A549 (cell line): ENCODE results near the gene PSMD13.

Experiments
- BCL3 ChIP-seq: fragments of >200 bp; sonication (Bioruptor Twin); formaldehyde crosslinking; IDR thresholded peaks from 3 replicates; pipeline ENCODE4 v1.6.1; 2016
- CEBPB ChIP-seq, 2 experiments: fragments of >200 bp in 1 of 2; sonication (Bioruptor Twin) in 1 of 2; formaldehyde crosslinking in 1 of 2; IDR thresholded peaks; 2 replicates each; pipeline ENCODE4 v1.6.1; 2012 to 2016
- CHD4 ChIP-seq: fragments of 200-600 bp; sonication (generic); IDR thresholded peaks from 2 replicates; pipeline ENCODE4 v1.6.1; 2016; ENCODE audit warnings: antibody characterized with exemption, mild to moderate bottlenecking, borderline replicate concordance
- CTCF ChIP-seq: fragments of >200 bp; sonication (Bioruptor Twin); formaldehyde crosslinking; IDR thresholded peaks from 3 replicates; pipeline ENCODE4 v1.5.1; 2016
- EP300 ChIP-seq, 2 experiments: fragments of >200 bp; sonication (Bioruptor Twin); formaldehyde crosslinking; IDR thresholded peaks; 2 replicates in 1 of 2; 3 replicates in 1 of 2; pipeline ENCODE4 v1.6.1; 2016 to 2017
- GATA3 ChIP-seq: IDR thresholded peaks from 2 replicates; pipeline ENCODE4 v1.6.1; 2012; ENCODE audit warnings: borderline replicate concordance
- HOXB13 ChIP-seq: fragments of 250-450 bp; sonication (Bioruptor Pico); IDR thresholded peaks from 2 replicates; pipeline ENCODE4 v1.5.0; 2020; ENCODE audit warnings: low read depth, mild to moderate bottlenecking, moderate library complexity
- JUNB ChIP-seq: fragments of >200 bp; sonication (Bioruptor Twin); formaldehyde crosslinking; IDR thresholded peaks from 2 replicates; pipeline ENCODE4 v1.6.1; 2016
- MAX ChIP-seq: IDR thresholded peaks from 2 replicates; pipeline ENCODE4 v1.6.1; 2012
- MAZ ChIP-seq: fragments of 150-350 bp; IDR thresholded peaks from 2 replicates; pipeline ENCODE4 v1.6.1; 2014; ENCODE audit warnings: antibody characterized with exemption, low read depth, low read length, borderline replicate concordance
- POLR2A ChIP-seq: IDR thresholded peaks from 2 replicates; pipeline ENCODE4 v1.6.1; 2012; ENCODE audit warnings: mild to moderate bottlenecking, low read length

- TF ChIP-seq POLR2A (no peak), GATA3 (no peak), JUNB (no peak), CTCF (no peak), CEBPB (IDR thresholded peaks at IDR 0.05) (no peak), EP300 (IDR thresholded peaks at IDR 0.05) (no peak), BCL3 (no peak), MAZ (no peak), CHD4 (no peak), HOXB13 (CRISPR knock-in tag) (no peak), MAX (no peak)
These were observed 23.7 kb upstream of the PSMD13 start for GRCh38 chr11:213111-213510.
